ENCODE measurements around the gene SERTAD2.

DNA sequence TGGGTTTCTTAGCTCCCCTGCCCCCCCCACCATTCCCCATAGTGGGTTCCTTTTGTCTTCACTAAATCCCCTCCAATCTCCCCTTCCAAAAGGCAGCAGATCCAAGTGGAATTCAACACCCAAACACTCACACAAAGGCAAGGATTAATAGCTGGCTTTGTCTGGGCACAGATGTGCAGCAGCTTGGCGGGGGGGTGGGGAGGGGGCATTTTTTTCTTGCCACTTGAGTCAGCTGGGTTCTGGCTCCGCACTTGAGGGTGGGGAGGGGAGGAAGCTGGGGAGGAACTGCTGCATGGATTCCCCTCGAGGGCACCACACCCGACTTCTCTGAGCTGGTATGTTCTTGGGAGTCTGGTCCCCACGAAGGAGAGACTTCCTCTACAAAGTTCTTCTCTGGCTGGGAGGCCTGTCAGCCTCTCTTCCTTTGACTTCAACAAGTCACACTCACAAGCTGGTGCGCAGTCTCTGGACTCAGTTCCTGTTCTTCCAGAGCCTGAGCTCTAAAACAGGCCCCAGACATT lies 36.0 kb downstream of the SERTAD2 start:
- TF ChIP-seq CTCF (IDR thresholded peaks at IDR 0.05) (no peak), POLR2A (IDR thresholded peaks at IDR 0.05) (no peak), POLR2AphosphoS5 (IDR thresholded peaks at IDR 0.05) (no peak)
